Gastroesophageal sphincter (tissue), 4 donors: ENCODE data around the gene TIMM9. TPM values are rescaled to one million over a fixed set of nuclear protein-coding genes. Genes with fewer than 3 reads are reported as not detected.
"Not testable (repeated sequence)": the region's sequence is repeated elsewhere in the genome, so short reads cannot be mapped to it uniquely, and the experiment has no call there.

Source experiments
- ATAC-seq: fragments of 150-250 bp; one replicate; pipeline ENCODE4 v1.9.1; 2016; ENCODE audit warnings: mild to moderate bottlenecking, moderate library complexity
- H3K27ac ChIP-seq, 4 donors: fragments of 200-600 bp; sonication (generic) in 3 of 4; 1 replicate in 3 of 4; 2 replicates in 1 of 4; pipeline ENCODE4 v1.5.1; 2016 to 2019
- H3K27me3 ChIP-seq: fragments of 200-600 bp; sonication (generic); one replicate; pipeline ENCODE4 v1.5.1; 2019
- H3K36me3 ChIP-seq, 2 donors: fragments of 200-600 bp; sonication (generic); one replicate each; pipeline ENCODE4 v1.5.1; 2019; ENCODE audit warnings: control low read depth in 1 of 2
- H3K4me1 ChIP-seq, 3 donors: fragments of 200-600 bp; sonication (generic); 1 replicate in 2 of 3; 2 replicates in 1 of 3; pipeline ENCODE4 v1.5.1; 2016 to 2019; ENCODE audit warnings: control low read depth in 2 of 3
- H3K4me3 ChIP-seq, 2 donors: fragments of 200-600 bp; sonication (generic); one replicate each; pipeline ENCODE4 v1.5.1; 2019; ENCODE audit warnings: mild to moderate bottlenecking in 1 of 2, moderate library complexity in 1 of 2
- H3K9me3 ChIP-seq, 3 donors: fragments of 200-600 bp; sonication (generic); one replicate each; pipeline ENCODE4 v1.5.1; 2017 to 2019; ENCODE audit warnings: control low read depth in 2 of 3
- CTCF ChIP-seq, 4 experiments: fragments of 200-600 bp in 2 of 4; fragments of 450-650 bp in 2 of 4; sonication (generic) in 1 of 4; IDR thresholded peaks; one replicate each; pipeline ENCODE4 v1.5.1; 2017 to 2019; ENCODE audit warnings: antibody characterized with exemption in 4 of 4, mild to moderate bottlenecking in 2 of 4, moderate library complexity in 2 of 4
- EP300 ChIP-seq: sonication (generic); formaldehyde crosslinking; IDR thresholded peaks from one replicate; pipeline ENCODE4 v1.6.1; 2017; ENCODE audit warnings: antibody characterized with exemption, mild to moderate bottlenecking
- POLR2A ChIP-seq, 2 donors: fragments of 450-650 bp; IDR thresholded peaks; one replicate each; pipeline ENCODE4 v1.6.1; 2017; ENCODE audit warnings: antibody characterized with exemption in 2 of 2, mild to moderate bottlenecking in 2 of 2, moderate library complexity in 1 of 2
- POLR2AphosphoS5 ChIP-seq: sonication (generic); formaldehyde crosslinking; IDR thresholded peaks from one replicate; pipeline ENCODE4 v1.6.1; 2017; ENCODE audit warnings: antibody characterized with exemption
- WGBS, 2 donors: methylation state at CpG; one replicate each; pipeline ENCODE4 v1.1.5; 2018; ENCODE audit warnings: low coverage in 1 of 2; 5-methylcytosine and 5-hydroxymethylcytosine counted together
- total RNA-seq, 4 donors: library from RNA; depleted of rRNA; stranded (reverse); fragments of >200 nt; gene quantifications; one replicate each; pipeline ENCODE4 v1.1.0, GENCODE V29; 2016

Gene TIMM9
- total RNA-seq, 4 donors from 2014 or later, result 36.8 to 141 (median 49.4) TPM

DNA sequence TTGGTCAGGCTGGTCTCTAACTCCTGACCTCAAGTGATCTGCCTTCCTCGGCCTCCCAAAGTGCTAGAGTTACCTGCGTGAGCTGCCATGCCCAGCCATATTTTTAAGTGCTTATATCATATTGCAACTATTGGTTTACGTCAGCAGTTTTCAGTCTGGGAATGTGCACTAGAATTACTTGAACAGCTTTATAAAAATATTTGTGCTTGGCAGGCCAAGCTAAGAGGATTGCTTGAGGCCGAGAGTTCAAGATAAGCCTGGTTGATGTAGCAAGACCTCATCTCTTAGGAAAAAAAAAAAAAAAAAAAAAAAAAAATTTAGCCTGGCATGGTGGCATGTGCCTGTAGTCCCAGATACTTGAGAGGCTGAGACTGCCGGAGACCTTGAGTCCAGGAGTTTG is 17.3 kb upstream of the TIMM9 start:
- WGBS, 2 donors, result 79 to 92% methylated on average over 2 to 5 of the region's 5 CpGs

DNA sequence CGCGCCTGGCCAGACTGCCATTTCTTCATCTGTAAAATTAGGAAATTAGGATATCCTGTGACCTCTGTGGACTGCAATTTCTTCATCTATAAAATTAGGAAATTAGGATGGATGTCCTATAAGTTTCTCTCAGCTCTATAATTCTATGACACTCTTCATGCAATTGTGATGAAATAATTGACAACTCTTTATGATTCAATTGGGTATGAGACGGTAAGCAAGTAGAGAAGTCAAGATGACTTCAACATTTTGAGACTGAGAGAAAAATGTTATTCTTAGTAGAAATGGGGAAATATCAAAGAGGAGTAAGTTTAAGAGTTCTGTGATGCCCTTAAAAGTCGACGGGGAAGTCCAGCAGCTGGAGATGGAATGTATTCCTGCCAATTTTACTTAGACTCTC is 12.1 kb upstream of the TIMM9 start:
- no peaks in the 10 kb centered on the region for H3K27me3 ChIP-seq
- no peak for TF ChIP-seq POLR2A (IDR thresholded peaks at IDR 0.05)
- TF ChIP-seq CTCF (IDR thresholded peaks at IDR 0.05), result no peak
- TF ChIP-seq EP300, result no peak
- no peak for TF ChIP-seq POLR2AphosphoS5
- no peak overlapping the region for H3K27ac ChIP-seq
- H3K4me1 ChIP-seq, result no peaks in the 10 kb centered on the region
- peaks cover 0 to 89% of the 10 kb centered on the region in 2 donors for H3K36me3 ChIP-seq
- 90% methylated on average over 3 to 4 of the region's 5 CpGs for WGBS, 2 donors
- H3K9me3 ChIP-seq, result no peaks in the 10 kb centered on the region
- ATAC-seq, result no peak
- no peak overlapping the region for H3K4me3 ChIP-seq

More for the DNA sequence above, 17.3 kb upstream of the TIMM9 start:
- TF ChIP-seq POLR2A (IDR thresholded peaks at IDR 0.05) (no peak), POLR2AphosphoS5 (no peak), CTCF (IDR thresholded peaks at IDR 0.05) (no peak)
- Histone ChIP-seq H3K27me3 (no peaks in the 10 kb centered on the region), H3K36me3 (peaks cover 0 to 63% of the 10 kb centered on the region in 2 donors), H3K4me1 (peaks cover 0 to 7% (median 5%) of the 10 kb centered on the region in 3 donors), H3K9me3 (no peaks in the 10 kb centered on the region), H3K27ac (no peak overlapping the region), H3K4me3 (no peak overlapping the region)
- no peak for ATAC-seq

DNA sequence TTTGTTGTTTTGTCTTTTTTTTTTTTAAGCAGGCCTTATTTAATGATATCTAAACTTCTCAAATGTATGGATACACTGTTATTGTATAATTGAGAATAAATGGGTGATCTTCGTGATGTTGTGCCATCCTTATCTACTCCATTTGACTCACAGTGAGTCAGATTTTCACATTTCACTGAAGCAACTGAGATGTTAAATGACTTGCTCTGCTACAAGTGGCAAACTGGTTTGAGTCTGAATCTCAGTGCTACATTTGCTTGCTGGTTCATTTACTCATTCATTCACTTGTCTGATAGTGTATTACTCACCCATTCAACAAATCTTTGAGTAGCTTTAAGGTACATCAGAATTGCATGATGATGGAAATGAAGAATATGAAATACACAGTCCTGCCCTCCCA is 2.8 kb upstream of the TIMM9 start:
- TF ChIP-seq CTCF (IDR thresholded peaks at IDR 0.05) (no peak), POLR2AphosphoS5 (no peak), POLR2A (IDR thresholded peaks at IDR 0.05) (no peak), EP300 (no peak)
- no peak overlapping the region for H3K27ac ChIP-seq
- no peak overlapping the region for H3K4me3 ChIP-seq
- no peak for ATAC-seq
- WGBS, 2 donors, result 38 to 71% methylated on average over 1 of the region's 1 CpG
- H3K27me3 ChIP-seq, result no peaks in the 10 kb centered on the region
- H3K9me3 ChIP-seq, result no peaks in the 10 kb centered on the region
- peaks cover 0 to 45% of the 10 kb centered on the region in 2 donors for H3K36me3 ChIP-seq
- H3K4me1 ChIP-seq, result peaks cover 5 to 40% (median 17%) of the 10 kb centered on the region in 3 donors

DNA sequence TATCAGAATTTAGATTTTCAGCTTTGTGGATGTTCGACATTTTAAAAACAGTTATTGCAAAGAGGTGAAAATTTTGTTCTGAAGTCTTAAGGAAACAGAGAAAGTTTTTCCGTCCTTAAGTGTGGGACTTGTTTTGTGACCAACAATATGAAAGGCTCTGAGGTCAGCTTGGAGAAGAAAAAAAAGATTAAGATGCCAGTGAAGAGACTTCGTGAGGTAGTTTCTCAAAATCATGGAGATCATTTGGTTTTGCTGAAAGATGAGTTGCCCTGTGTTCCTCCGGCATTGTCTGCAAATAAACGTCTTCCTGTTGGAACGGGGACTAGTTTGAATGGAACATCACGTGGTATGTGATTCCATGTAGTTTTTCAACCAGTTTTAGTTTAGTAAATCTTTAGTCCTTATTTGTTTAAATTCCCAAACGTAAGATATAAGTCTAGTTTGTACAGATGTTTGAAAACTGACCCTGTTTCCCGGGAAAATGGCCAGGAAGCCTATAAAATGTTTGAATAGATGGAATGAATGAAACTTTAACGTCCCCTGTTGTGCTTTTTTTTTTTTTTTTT is 870 bp upstream of the TIMM9 start:
- no peaks in the 10 kb centered on the region for H3K9me3 ChIP-seq
- WGBS, 2 donors, result 0% methylated on average over 10 of the region's 10 CpGs
- no peaks in the 10 kb centered on the region for H3K27me3 ChIP-seq
- peaks cover 0 to 38% of the 10 kb centered on the region in 2 donors for H3K36me3 ChIP-seq
- peaks cover 5 to 44% (median 17%) of the 10 kb centered on the region in 3 donors for H3K4me1 ChIP-seq
- peak overlapping the region; percentile 82 to 100 for H3K4me3 ChIP-seq
- no peak for ATAC-seq
- no peak for TF ChIP-seq POLR2A (IDR thresholded peaks at IDR 0.05)
- no peak for TF ChIP-seq CTCF (IDR thresholded peaks at IDR 0.05)
- no peak for TF ChIP-seq EP300
- TF ChIP-seq POLR2AphosphoS5, result no peak
- H3K27ac ChIP-seq, result peak overlapping the region; percentile 84 to 100 (median 90)

GRCh38 chr14:58426670-58427280 is 556 bp downstream of the TIMM9 start:
- 0% methylated on average over 9 to 10 of the region's 35 CpGs for WGBS, 2 donors
- TF ChIP-seq CTCF (IDR thresholded peaks at IDR 0.05), result no peak
- no peak for TF ChIP-seq EP300
- TF ChIP-seq POLR2A (IDR thresholded peaks at IDR 0.05), result no peak
- no peak for TF ChIP-seq POLR2AphosphoS5
- Histone ChIP-seq H3K4me1 (peaks cover 5 to 44% (median 17%) of the 10 kb centered on the region in 3 donors), H3K36me3 (peaks cover 0 to 39% of the 10 kb centered on the region in 2 donors), H3K27ac (peak overlapping the region; percentile 84 to 100 (median 90)), H3K27me3 (no peaks in the 10 kb centered on the region), H3K4me3 (peak overlapping the region; percentile 82 to 100), H3K9me3 (no peaks in the 10 kb centered on the region)
- ATAC-seq, result peak; percentile 59

- H3K9me3 ChIP-seq, H3K27me3 ChIP-seq, H3K27ac ChIP-seq, ATAC-seq, H3K4me1 ChIP-seq, H3K4me3 ChIP-seq: not testable (repeated sequence)
- peaks cover 0 to 67% of the 10 kb centered on the region in 2 donors for H3K36me3 ChIP-seq
- WGBS, 2 donors, result 86 to 100% methylated on average over 1 of the region's 1 CpG
Measured at GRCh38 chr14:58416934-58417333, 10.4 kb downstream of the TIMM9 start.
